Endodermal cell (in vitro differentiated cells): Measurements from ENCODE around the gene OR2A1. TPM values are rescaled to one million over a fixed set of nuclear protein-coding genes. Genes with fewer than 3 reads are reported as not detected.
"Not testable (repeated sequence)": the region's sequence is repeated elsewhere in the genome, so short reads cannot be mapped to it uniquely, and the experiment has no call there.

Experiments
- DNase-seq: peaks from one replicate; pipeline ENCODE4 v3.0.0-alpha.2; 2017
- H3K27ac ChIP-seq: 2 replicates; pipeline ENCODE4 v1.5.1; 2013; ENCODE audit warnings: mild to moderate bottlenecking, low read depth, low read length, moderate library complexity
- H3K27me3 ChIP-seq: 2 replicates; pipeline ENCODE4 v1.6.1; 2013; ENCODE audit warnings: mild to moderate bottlenecking, low read length, moderate library complexity; ENCODE audit not compliant: insufficient read depth, control insufficient read depth, poor library complexity, severe bottlenecking
- H3K36me3 ChIP-seq: 2 replicates; pipeline ENCODE4 v1.7.0; 2013; ENCODE audit warnings: mild to moderate bottlenecking, low read length, moderate library complexity; ENCODE audit not compliant: control insufficient read depth, insufficient read depth
- H3K4me1 ChIP-seq: one replicate; pipeline ENCODE4 v1.7.0; 2013; ENCODE audit warnings: low read length; ENCODE audit not compliant: control insufficient read depth, insufficient read depth
- H3K4me3 ChIP-seq: 2 replicates; pipeline ENCODE4 v1.5.1; 2013; ENCODE audit warnings: mild to moderate bottlenecking, low read length, moderate library complexity
- H3K9ac ChIP-seq: 2 replicates; pipeline ENCODE4 v1.6.1; 2013; ENCODE audit warnings: mild to moderate bottlenecking, low read length, moderate library complexity; ENCODE audit not compliant: poor library complexity, severe bottlenecking; ENCODE audit errors: extremely low read depth
- H3K9me3 ChIP-seq: 2 replicates; pipeline ENCODE4 v1.6.1; 2013; ENCODE audit warnings: mild to moderate bottlenecking, low read length, moderate library complexity; ENCODE audit not compliant: control insufficient read depth
- H3K27ac Mint-ChIP-seq: 2 replicates; pipeline ENCODE4 v1.8.0; 2020; ENCODE audit warnings: mixed read lengths
- H3K27me3 Mint-ChIP-seq: 2 replicates; pipeline ENCODE4 v1.8.0; 2021; ENCODE audit warnings: mild to moderate bottlenecking, mixed read lengths; ENCODE audit not compliant: insufficient read depth
- H3K36me3 Mint-ChIP-seq: 2 replicates; pipeline ENCODE4 v1.8.0; 2020; ENCODE audit warnings: low read depth, mixed read lengths
- H3K4me1 Mint-ChIP-seq: 2 replicates; pipeline ENCODE4 v1.8.0; 2020; ENCODE audit warnings: mixed read lengths
- H3K4me3 Mint-ChIP-seq: 2 replicates; pipeline ENCODE4 v1.8.0; 2020; ENCODE audit warnings: mild to moderate bottlenecking, moderate library complexity, mixed read lengths
- H3K9me3 Mint-ChIP-seq: 2 replicates; pipeline ENCODE4 v1.8.0; 2020; ENCODE audit warnings: mild to moderate bottlenecking, mixed read lengths
- WGBS, 2 experiments: methylation state at CpG; one replicate each; pipeline versions ENCODE4 v1.1.5 to v1.1.7; 2013; ENCODE audit warnings: missing lambda C conversion rate in 2 of 2, mixed read lengths in 1 of 2; ENCODE audit not compliant: insufficient coverage in 1 of 2, insufficient read length in 1 of 2; 5-methylcytosine and 5-hydroxymethylcytosine counted together
- long read RNA-seq, 4 experiments: library from polyadenylated mRNA in 2 of 4; library from RNA in 1 of 4; library from capped mRNA in 1 of 4; stranded (forward) in 3 of 4; unstranded in 1 of 4; transcript quantifications; one replicate each; pipeline ENCODE4 v2.0.0, GENCODE V29; 2020 to 2021; ENCODE audit warnings: inconsistent platforms in 1 of 4
- polyA plus RNA-seq, 2 experiments: library from polyadenylated mRNA; stranded (reverse); fragments of 50-300 nt; gene quantifications; one replicate each; pipeline ENCODE4 v1.2.3, GENCODE V29; 2013
- total RNA-seq, 2 donors: library from RNA; stranded (reverse); fragmentation: NEBNext Ultra II Directional in 1 of 2; extraction: Animal tissue kit (Norgen Biotek cat#: 25700) in 1 of 2; gene quantifications; 2 replicates in 1 of 2; 3 replicates in 1 of 2; pipeline ENCODE4 v1.2.1, GENCODE V29; 2021

OR2A1 gene
- total RNA-seq: not detected
- polyA plus RNA-seq (2013, experiment 1 of 2): not detected
- polyA plus RNA-seq (2013, experiment 2 of 2): 0.12 TPM
- long read RNA-seq, experiment 1: 0 reads
- long read RNA-seq, experiment 2: 0 reads
- long read RNA-seq, experiment 3: 0 reads
- long read RNA-seq, experiment 4: 0 reads

DNA sequence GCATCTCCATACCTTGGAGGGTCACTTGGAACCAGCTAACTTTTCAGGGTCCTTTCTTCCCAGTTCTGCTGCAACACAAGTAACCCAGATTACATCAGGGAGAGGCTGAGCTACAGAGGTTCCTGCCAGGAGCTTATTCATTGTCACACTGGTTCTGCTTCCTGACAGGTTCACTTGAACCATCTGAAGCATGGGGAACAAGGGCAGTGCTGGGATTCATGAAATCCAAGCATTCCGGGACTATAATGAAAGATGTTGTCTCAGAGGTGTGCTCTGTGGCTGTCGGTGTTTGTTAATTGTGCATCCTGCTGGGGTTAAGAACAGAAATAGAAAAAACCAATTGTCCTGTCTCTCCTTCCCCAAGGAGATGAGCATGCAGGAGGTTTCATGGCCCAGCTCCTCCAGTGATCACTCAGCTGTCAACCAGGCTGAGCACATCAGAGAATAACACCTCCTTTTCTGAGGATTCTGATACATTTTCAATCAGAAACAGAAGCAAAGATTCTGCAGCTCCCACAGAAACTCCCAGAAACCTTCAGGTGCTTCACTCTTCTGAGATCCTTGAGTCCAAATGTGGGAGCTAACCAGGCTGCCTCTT, at the start of gene OR2A1:
OR2A1 (plus strand) TSS at position 548 of the 598 bp plus-strand sequence. CDS start 5,706 bp downstream, outside the sequence.
- not testable (repeated sequence) for H3K36me3 ChIP-seq, H3K27me3 Mint-ChIP-seq, H3K9me3 ChIP-seq, H3K4me3 Mint-ChIP-seq, H3K27ac ChIP-seq, H3K4me1 ChIP-seq, H3K36me3 Mint-ChIP-seq, H3K4me3 ChIP-seq, H3K4me1 Mint-ChIP-seq, H3K27me3 ChIP-seq, DNase-seq, H3K9me3 Mint-ChIP-seq, H3K27ac Mint-ChIP-seq, H3K9ac ChIP-seq
- 39% methylated on average over 2 of the region's 2 CpGs; no CpG with 5 or more reads in 1 of the 2 experiments for WGBS, 2 experiments

- H3K27ac ChIP-seq, H3K4me1 Mint-ChIP-seq, H3K36me3 Mint-ChIP-seq, H3K27ac Mint-ChIP-seq, H3K9me3 ChIP-seq, DNase-seq, H3K4me1 ChIP-seq, H3K4me3 ChIP-seq, H3K9me3 Mint-ChIP-seq, H3K36me3 ChIP-seq, H3K27me3 Mint-ChIP-seq, H3K4me3 Mint-ChIP-seq, H3K27me3 ChIP-seq, H3K9ac ChIP-seq: not testable (repeated sequence)
- WGBS, 2 experiments: 98% methylated on average over 4 of the region's 7 CpGs; no CpG with 5 or more reads in 1 of the 2 experiments
Observed at GRCh38 chr7:144264692-144265091, 47.5 kb upstream of the OR2A1 start, which contains the start of gene OR2A7. TSS of gene OR2A7 (minus strand) at chr7:144264792. CDS start at chr7:144259628, 5,164 bp downstream.

- H3K4me3 ChIP-seq, H3K4me1 Mint-ChIP-seq, H3K27me3 ChIP-seq, H3K27me3 Mint-ChIP-seq, H3K4me1 ChIP-seq, H3K9ac ChIP-seq, H3K27ac ChIP-seq, H3K4me3 Mint-ChIP-seq, H3K9me3 Mint-ChIP-seq, DNase-seq, H3K27ac Mint-ChIP-seq, H3K36me3 ChIP-seq, H3K9me3 ChIP-seq, H3K36me3 Mint-ChIP-seq: not testable (repeated sequence)
- WGBS, 2 experiments: no CpG with 5 or more reads among the region's 19 CpGs
Observed at GRCh38 chr7:144269188-144269587, 43.0 kb upstream of the OR2A1 start, which contains the start of gene CTAGE8. TSS of gene CTAGE8 (minus strand) at chr7:144269288. CDS start at chr7:144269250, 38 bp downstream.

- H3K27ac Mint-ChIP-seq, H3K27me3 Mint-ChIP-seq, H3K36me3 Mint-ChIP-seq, H3K4me1 Mint-ChIP-seq, H3K27ac ChIP-seq, H3K27me3 ChIP-seq, H3K4me3 Mint-ChIP-seq, DNase-seq, H3K4me3 ChIP-seq, H3K36me3 ChIP-seq, H3K9ac ChIP-seq, H3K9me3 ChIP-seq, H3K4me1 ChIP-seq, H3K9me3 Mint-ChIP-seq: not testable (repeated sequence)
- WGBS, 2 experiments: 82% methylated on average over 3 of the region's 6 CpGs; no CpG with 5 or more reads in 1 of the 2 experiments
Observed at GRCh38 chr7:144275281-144275680, 36.9 kb upstream of the OR2A1 start.

- WGBS, 2 experiments: 100% methylated on average over 2 of the region's 6 CpGs; no CpG with 5 or more reads in 1 of the 2 experiments
Observed at GRCh38 chr7:144280010-144280409, 32.2 kb upstream of the OR2A1 start.

DNA sequence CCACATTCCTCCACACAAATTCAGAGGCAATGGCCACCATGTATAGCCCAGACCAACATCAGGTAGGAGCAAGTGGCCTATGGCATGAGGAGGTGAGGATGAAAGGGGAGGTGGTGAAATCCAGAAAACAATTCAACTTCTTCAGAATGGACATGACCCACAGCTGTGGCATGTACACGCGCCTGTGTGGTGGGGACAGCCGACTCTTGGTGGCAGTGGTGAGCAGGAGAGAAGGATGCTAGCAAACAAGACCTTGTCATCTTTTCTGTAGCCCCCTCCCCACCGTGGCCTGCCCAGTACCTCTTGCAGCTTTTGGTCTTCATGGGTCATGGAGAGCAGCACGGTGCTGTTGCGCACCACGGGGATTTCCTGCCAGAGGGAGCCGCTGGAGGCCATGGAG, 30.2 kb upstream of the OR2A1 start:
- not testable (repeated sequence) for H3K27me3 ChIP-seq, H3K27ac ChIP-seq, H3K27me3 Mint-ChIP-seq, H3K27ac Mint-ChIP-seq, H3K9ac ChIP-seq, H3K4me1 ChIP-seq, DNase-seq, H3K9me3 ChIP-seq, H3K4me1 Mint-ChIP-seq, H3K4me3 ChIP-seq, H3K9me3 Mint-ChIP-seq, H3K36me3 ChIP-seq, H3K4me3 Mint-ChIP-seq, H3K36me3 Mint-ChIP-seq
- WGBS, 2 experiments: no CpG with 5 or more reads among the region's 8 CpGs

More at GRCh38 chr7:144280010-144280409, 32.2 kb upstream of the OR2A1 start:
- H3K9ac ChIP-seq, H3K9me3 ChIP-seq, H3K4me1 ChIP-seq, H3K27me3 ChIP-seq, H3K4me3 ChIP-seq, H3K36me3 ChIP-seq, H3K9me3 Mint-ChIP-seq, H3K4me1 Mint-ChIP-seq, H3K36me3 Mint-ChIP-seq, DNase-seq, H3K27ac Mint-ChIP-seq, H3K27ac ChIP-seq, H3K4me3 Mint-ChIP-seq, H3K27me3 Mint-ChIP-seq: not testable (repeated sequence)

GRCh38 chr7:144282490-144282889, 29.7 kb upstream of the OR2A1 start:
- H3K27me3 Mint-ChIP-seq, H3K9me3 Mint-ChIP-seq, H3K27ac ChIP-seq, H3K36me3 ChIP-seq, H3K27me3 ChIP-seq, H3K4me3 ChIP-seq, H3K36me3 Mint-ChIP-seq, H3K4me3 Mint-ChIP-seq, H3K9ac ChIP-seq, H3K4me1 ChIP-seq, H3K4me1 Mint-ChIP-seq, H3K9me3 ChIP-seq, H3K27ac Mint-ChIP-seq, DNase-seq: not testable (repeated sequence)
- 81% methylated on average over 2 of the region's 4 CpGs; no CpG with 5 or more reads in 1 of the 2 experiments for WGBS, 2 experiments
